ES-I3 (cell line): ENCODE measurements around the gene CYP21A2.

Source experiments
- H3K36me3 ChIP-seq: 2 replicates; pipeline ENCODE4 v1.6.1; 2013; ENCODE audit warnings: mild to moderate bottlenecking, low read length, control low read depth, moderate library complexity; ENCODE audit not compliant: insufficient read depth
- H3K4me1 ChIP-seq: 2 replicates; pipeline ENCODE4 v1.6.1; 2013; ENCODE audit warnings: mild to moderate bottlenecking, control low read depth, low read length; ENCODE audit not compliant: insufficient read depth
- H3K9ac ChIP-seq: 2 replicates; pipeline ENCODE4 v1.6.1; 2013; ENCODE audit warnings: low read depth, mild to moderate bottlenecking, low read length, moderate library complexity
- H3K9me3 ChIP-seq: 2 replicates; pipeline ENCODE4 v1.6.1; 2013; ENCODE audit warnings: mild to moderate bottlenecking, low read length, moderate library complexity; ENCODE audit not compliant: control insufficient read depth, insufficient read depth

The CYP21A2 gene

DNA sequence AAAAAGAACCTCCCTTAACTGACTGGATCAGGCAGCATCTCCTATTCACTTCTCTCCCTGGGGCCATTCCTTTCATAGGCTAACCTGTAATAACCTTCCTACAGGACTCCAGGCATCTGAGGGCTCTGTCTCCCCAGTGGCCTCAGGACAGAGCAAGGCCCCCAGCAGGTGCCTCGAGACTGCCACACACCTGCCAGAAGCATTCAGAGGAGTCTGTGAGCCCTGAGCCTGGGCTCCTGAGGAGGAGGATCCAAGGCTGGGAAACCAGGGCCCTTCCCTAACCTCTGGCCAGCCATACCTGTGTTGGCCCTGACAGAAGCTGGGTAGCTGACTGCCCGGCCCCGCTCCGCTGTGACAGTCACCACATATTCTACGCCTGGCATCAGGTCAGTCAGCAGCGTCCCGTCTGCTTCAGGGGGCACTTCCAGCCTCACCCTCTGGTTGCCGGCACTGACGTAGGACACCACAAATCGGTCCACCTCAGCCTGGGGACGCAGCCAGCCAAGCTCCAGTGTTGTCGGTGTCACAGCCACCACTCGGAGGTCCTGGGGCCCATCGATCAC, 50.4 kb downstream of the CYP21A2 start:
- H3K9ac ChIP-seq: no peak overlapping the region
- peaks cover 6% of the 10 kb centered on the region; the same call in 1 of the 2 replicates for H3K4me1 ChIP-seq
- no peaks in the 10 kb centered on the region for H3K36me3 ChIP-seq
- no peaks in the 10 kb centered on the region for H3K9me3 ChIP-seq

GRCh38 chr6:32089082-32089828, 51.0 kb downstream of the CYP21A2 start:
- no peak overlapping the region for H3K9ac ChIP-seq
- no peaks in the 10 kb centered on the region for H3K36me3 ChIP-seq
- peaks cover 6% of the 10 kb centered on the region; the same call in 1 of the 2 replicates for H3K4me1 ChIP-seq
- no peaks in the 10 kb centered on the region for H3K9me3 ChIP-seq
